Stimulated activated CD8-positive, alpha-beta memory T cell treated with anti-CD3 and anti-CD28 coated beads, Interleukin-4, amount 100 ng/mL, for 1 hour (primary cell): Measurements from ENCODE around the gene ZNF785.

Experiments
- DNase-seq, 2 donors: peaks; one replicate each; pipeline ENCODE4 v3.0.0-alpha.2; 2020; ENCODE audit warnings: low read depth in 2 of 2, low spot score in 1 of 2

Gene ZNF785

DNA sequence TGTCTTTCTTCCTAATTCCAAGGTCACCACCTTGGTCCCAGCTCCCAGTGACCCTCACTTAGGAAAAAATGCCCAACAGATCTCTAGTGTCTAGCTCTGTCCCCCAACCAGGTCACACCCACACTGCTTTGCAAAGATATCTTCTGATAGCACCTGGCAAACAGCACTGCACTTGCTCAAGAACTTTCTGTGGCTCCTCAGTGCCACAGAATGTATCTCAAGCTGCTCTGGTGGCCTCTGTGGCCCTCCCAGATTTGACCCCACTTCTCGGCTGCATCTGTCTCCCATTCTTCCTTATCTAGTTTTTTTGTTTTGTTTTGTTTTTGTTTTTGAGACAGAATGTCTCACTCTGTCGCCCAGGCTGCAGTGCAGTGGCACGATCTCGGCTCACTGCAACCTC lies 19.0 kb downstream of the ZNF785 start:
- no peak for DNase-seq

- no peak for DNase-seq
Observed at GRCh38 chr16:30565984-30566383, 19.5 kb downstream of the ZNF785 start.

GRCh38 chr16:30565526-30565925 lies 20.0 kb downstream of the ZNF785 start:
- no peak for DNase-seq

DNA sequence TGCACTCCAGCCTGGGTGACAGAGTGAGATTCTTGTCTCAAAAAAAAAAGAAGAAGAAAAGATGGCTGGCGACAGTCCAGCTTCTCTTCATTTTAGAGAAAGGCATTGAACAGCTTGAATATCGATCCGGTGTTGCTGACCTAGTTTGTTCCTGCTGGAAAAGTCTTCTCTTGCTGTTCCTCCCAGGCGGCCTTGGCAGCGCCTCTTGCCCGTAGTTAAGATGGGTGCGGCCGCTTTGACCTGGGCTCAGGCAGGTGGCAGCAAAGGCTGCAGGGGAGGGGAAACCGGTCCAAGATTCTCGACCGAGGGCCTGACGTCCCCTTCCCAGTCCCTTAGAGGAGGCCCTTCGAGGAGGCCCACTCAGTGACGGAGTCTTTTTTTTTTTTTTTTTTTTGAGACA lies 23.5 kb downstream of the ZNF785 start:
- DNase-seq, result no peak

GRCh38 chr16:30561089-30561816 lies 24.2 kb downstream of the ZNF785 start:
- no peak for DNase-seq

GRCh38 chr16:30559690-30560089 lies 25.8 kb downstream of the ZNF785 start:
- no peak for DNase-seq

- no peak for DNase-seq
Observed at GRCh38 chr16:30558789-30559377, 26.6 kb downstream of the ZNF785 start.

- DNase-seq, result peak; percentile 86 to 94
Observed at GRCh38 chr16:30557957-30558788, 27.3 kb downstream of the ZNF785 start, which contains the start of gene ZNF764. ZNF764 (minus strand) TSS chr16:30558374; CDS start chr16:30558182, 192 bp downstream.

GRCh38 chr16:30557707-30557956 lies 27.9 kb downstream of the ZNF785 start:
- DNase-seq, result no peak

- DNase-seq, result no peak
Observed at GRCh38 chr16:30556125-30556473, 29.4 kb downstream of the ZNF785 start.

- DNase-seq, result no peak
Observed at GRCh38 chr16:30555315-30556124, 30.0 kb downstream of the ZNF785 start.

- no peak for DNase-seq
Observed at GRCh38 chr16:30554557-30555314, 30.8 kb downstream of the ZNF785 start.

- DNase-seq, result no peak
Observed at GRCh38 chr16:30553393-30553899, 32.1 kb downstream of the ZNF785 start.

- DNase-seq, result no peak
Observed at GRCh38 chr16:30552956-30553355, 32.5 kb downstream of the ZNF785 start.

- peak in 1 of 2 donors; percentile 31 for DNase-seq
Observed at GRCh38 chr16:30551781-30552180, 33.7 kb downstream of the ZNF785 start.

DNA sequence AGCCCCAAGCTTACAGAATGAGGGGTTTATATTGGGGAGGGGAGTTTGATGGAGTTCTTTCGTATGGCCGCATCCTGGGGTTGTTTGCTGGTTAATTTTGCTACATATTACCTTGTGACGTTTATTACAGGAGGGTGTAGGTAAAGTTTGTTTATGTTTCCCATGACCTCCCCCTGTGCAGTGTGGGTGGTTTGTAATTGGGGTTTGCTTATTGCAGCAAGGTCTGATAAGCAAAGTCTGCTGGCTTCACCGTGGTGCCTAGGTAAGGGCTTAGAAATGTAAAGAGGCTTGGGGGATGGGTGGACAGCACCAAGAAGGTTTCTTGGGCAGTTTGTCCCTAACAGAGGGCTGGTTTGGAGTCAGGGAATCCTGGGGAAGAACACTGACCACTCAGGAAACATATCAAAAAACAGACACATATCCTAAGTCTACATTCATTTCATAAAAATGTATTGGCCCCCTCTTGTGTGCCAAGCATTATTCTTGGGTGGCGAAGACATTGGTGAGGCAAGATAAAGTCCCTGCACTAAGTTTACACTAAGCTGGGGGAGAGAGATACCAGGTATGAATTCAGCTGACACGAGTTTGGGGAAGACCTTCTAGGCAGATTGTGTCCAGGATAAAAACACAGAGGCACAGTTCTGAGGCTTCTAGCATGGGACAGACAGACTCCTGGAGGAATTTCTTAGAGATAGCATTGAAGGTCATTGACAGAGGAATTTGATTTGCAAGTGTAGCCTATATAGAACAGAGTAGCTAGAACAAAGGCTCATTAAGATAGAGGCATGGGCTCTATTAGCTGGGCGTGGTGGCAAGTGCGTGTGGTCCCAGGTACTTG lies 36.9 kb downstream of the ZNF785 start:
- no peak for DNase-seq

- no peak for DNase-seq
Observed at GRCh38 chr16:30546115-30546514, 39.4 kb downstream of the ZNF785 start.

DNA sequence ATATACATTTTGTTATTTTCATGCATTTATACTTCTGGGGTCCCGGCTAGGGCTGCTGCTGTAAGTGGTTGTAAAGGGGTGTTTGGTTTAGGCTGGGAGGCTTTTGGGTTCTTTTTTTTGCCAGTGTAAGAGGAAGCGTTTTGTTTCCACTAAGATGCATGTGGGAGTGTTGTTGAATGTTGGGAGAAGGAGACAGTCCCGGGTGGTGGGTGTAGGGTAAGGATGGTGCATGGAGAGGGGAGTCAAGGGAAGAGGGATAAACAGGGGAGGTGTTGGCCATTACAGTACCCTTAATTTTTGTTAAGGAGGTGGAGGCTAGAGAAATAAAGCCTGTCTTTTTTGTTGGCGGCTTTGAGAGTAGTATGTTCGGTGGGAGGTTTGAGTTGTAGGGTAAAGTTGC lies 42.4 kb downstream of the ZNF785 start:
- DNase-seq, result no peak

DNA sequence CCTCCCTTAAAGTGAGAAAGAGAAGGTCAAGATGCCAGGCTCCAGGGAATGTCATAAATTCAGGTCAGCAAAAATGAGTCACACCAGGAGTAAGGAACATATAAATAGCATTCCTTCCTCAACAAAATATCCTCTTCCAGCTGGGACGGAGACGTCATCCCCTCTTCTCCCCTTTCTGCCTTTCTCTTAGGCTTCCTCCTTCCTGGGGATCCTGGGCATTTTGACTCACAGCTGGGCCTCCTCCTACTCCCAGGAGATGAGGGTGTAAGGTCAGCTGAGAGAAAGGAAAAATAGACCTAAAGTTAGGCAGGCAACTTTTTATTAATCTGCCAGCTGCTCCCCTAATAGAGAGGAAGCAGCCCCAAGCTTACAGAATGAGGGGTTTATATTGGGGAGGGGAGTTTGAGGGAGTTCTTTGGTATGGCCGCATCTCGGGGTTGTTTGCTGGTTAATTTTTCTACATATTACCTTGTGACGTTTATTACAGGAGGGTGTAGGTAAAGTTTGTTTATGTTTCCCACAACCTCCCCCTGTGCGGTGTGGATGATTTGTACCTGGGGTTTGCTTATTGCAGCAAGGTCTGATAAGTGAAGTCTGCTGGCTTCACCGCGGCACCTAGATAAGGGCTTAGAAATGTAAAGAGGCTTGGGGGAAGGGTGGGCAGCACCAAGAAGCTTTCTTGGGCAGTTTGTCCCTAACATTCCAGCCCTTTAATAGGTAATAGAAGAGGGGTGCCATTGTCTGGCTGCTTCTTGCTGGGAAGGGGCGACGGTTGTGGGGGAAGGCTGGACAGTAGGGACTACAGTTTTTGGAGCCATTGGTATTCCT lies 43.8 kb downstream of the ZNF785 start:
- DNase-seq, result no peak
